ENCODE results near the gene IDS. TPM values are rescaled to one million over a fixed set of nuclear protein-coding genes. Genes with fewer than 3 reads are reported as not detected.
"Not testable (repeated sequence)": the region's sequence is repeated elsewhere in the genome, so short reads cannot be mapped to it uniquely, and the experiment has no call there.

IDS gene
- total RNA-seq, 2 donors from 2014 or later = 91.1 to 93.1 TPM

DNA sequence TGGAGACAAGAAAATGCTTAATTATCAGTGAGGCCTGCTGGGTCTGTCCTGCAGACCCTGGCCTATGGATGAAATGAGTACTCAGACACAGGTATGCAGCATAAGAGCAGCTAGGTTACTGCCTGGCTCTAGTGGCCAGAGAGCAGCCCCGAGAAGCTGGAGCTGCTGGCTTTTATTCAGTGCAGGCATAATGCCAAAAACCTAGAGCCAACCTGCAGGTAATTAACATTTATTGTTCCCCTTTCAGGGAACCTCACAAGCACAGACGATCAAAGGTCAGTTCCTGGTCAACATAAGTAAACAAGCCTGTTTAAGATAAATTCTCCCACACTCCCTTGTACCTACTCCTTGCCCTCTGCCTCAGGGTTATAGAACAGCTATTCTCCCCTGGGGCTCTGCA lies 13.3 kb downstream of the IDS start:
- H3K36me3 ChIP-seq = peaks cover 25% of the 10 kb centered on the region
- TF ChIP-seq CTCF (IDR thresholded peaks at IDR 0.05) = no peak
- no peaks in the 10 kb centered on the region for H3K9me3 ChIP-seq
- no peak for DNase-seq (ENCODE audit: low spot score)
- H3K27ac ChIP-seq = peak overlapping the region; percentile 54 to 73
- peaks cover 0 to 4% of the 10 kb centered on the region in 2 donors for H3K4me1 ChIP-seq
- H3K27me3 ChIP-seq = no peaks in the 10 kb centered on the region
- no peak overlapping the region for H3K4me3 ChIP-seq

DNA sequence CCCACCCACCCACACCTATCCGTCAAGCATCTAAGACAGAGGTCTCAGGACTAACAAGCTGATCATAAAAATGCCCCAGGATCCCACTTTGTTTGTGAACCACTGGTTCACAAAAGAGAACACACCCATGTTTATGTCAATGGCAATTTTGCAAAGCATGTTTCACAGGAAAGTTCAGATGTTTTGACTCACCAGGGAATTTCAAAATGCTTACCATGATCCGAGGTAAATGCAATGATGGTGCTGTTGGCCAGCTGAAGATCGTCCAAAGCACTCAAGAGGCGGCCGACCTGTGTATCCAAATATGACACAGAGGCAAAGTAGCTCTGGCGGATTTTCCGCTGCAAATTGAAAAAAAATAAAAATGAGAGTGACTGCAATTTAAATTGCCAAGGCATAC lies 15.0 kb downstream of the IDS start:
- Histone ChIP-seq H3K27me3 (no peaks in the 10 kb centered on the region), H3K27ac (peak overlapping the region; percentile 54 to 73)

DNA sequence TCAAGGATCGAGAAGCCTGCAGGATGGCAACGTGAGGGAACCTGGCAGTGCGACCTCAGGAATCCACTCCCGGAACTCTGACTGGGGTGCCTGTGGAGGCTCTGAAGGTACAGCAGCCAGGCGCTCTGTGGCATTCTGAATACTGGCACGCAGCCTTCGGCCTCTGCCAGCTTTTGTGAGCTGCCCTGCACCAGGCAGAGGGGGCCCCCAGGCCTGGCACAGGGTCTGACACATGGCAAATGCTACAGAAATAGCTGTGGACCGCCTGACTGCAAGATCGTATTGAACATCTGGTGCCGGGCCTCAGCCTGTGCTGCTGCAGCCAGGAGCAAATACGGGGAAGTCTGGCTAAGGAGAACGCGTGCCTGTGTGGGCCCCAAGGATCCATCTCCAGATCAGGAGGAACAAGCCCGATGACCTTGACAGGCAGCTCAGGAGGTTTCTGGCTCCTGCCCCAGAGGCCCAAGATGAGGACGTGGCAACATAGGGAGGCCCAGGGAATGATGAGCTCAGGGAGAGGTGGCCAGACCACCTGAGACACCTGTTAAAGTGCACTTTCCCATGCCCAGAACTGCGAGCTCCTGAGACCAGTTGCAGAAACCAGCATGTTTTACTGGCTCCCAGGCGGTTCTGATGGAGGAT lies 16.6 kb downstream of the IDS start:
- H3K36me3 ChIP-seq = peaks cover 19% of the 10 kb centered on the region
- not testable (repeated sequence) for H3K4me1 ChIP-seq; H3K27me3 ChIP-seq; H3K4me3 ChIP-seq; H3K9me3 ChIP-seq; DNase-seq (ENCODE audit: low spot score)
- peak overlapping the region; percentile 59 to 73 for H3K27ac ChIP-seq

More for the DNA sequence above, 15.0 kb downstream of the IDS start:
- peaks cover 0 to 4% of the 10 kb centered on the region in 2 donors for H3K4me1 ChIP-seq
- no peak for TF ChIP-seq CTCF (IDR thresholded peaks at IDR 0.05)
- H3K9me3 ChIP-seq = no peaks in the 10 kb centered on the region
- peaks cover 25% of the 10 kb centered on the region for H3K36me3 ChIP-seq
- H3K4me3 ChIP-seq = no peak overlapping the region
- no peak for DNase-seq (ENCODE audit: low spot score)

DNA sequence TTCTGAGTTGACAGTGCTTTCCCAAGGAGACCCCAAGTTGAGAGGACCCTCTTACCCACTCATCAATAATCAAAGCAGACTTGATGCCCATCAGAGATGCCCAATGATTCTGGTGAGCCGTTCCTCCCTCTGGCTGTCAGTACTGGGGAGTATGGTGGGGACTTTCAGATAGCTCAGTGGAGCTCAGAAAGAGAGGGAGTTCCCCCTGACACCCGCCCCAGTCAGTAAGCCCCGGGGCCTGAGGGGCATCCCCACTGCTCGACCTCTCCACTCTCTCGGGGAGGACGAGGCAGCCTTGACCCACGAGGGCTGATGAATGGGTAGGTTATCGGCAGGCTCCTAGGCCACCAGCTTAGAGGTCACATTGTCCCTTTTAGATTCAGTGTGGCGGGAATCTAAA lies 17.1 kb downstream of the IDS start:
- not testable (repeated sequence) for H3K4me1 ChIP-seq; H3K9me3 ChIP-seq; DNase-seq (ENCODE audit: low spot score); H3K4me3 ChIP-seq; H3K27me3 ChIP-seq; H3K27ac ChIP-seq
- peaks cover 19% of the 10 kb centered on the region for H3K36me3 ChIP-seq

- no peak for DNase-seq (ENCODE audit: low spot score)
- peaks cover 19% of the 10 kb centered on the region for H3K36me3 ChIP-seq
- H3K27ac ChIP-seq = no peak overlapping the region
Measured at GRCh38 chrX:149487292-149487691, 17.8 kb downstream of the IDS start.

GRCh38 chrX:149476513-149476912 lies 28.6 kb downstream of the IDS start:
- Histone ChIP-seq H3K9me3 (no peaks in the 10 kb centered on the region), H3K27ac (no peak overlapping the region), H3K27me3 (no peaks in the 10 kb centered on the region), H3K36me3 (no peaks in the 10 kb centered on the region), H3K4me1 (no peaks in the 10 kb centered on the region), H3K4me3 (no peak overlapping the region)
- TF ChIP-seq CTCF (IDR thresholded peaks at IDR 0.05) = no peak
- no peak for DNase-seq (ENCODE audit: low spot score)

More at GRCh38 chrX:149487292-149487691, 17.8 kb downstream of the IDS start:
- H3K27me3 ChIP-seq = no peaks in the 10 kb centered on the region
- H3K4me1 ChIP-seq = no peaks in the 10 kb centered on the region
- H3K9me3 ChIP-seq = no peaks in the 10 kb centered on the region
- H3K4me3 ChIP-seq = no peak overlapping the region
- TF ChIP-seq CTCF (IDR thresholded peaks at IDR 0.05) = peak in 1 of 2 donors; percentile 14

- H3K4me1 ChIP-seq = no peaks in the 10 kb centered on the region
- no peak for TF ChIP-seq CTCF (IDR thresholded peaks at IDR 0.05)
- H3K9me3 ChIP-seq = no peaks in the 10 kb centered on the region
- H3K4me3 ChIP-seq = no peak overlapping the region
- H3K27ac ChIP-seq = no peak overlapping the region
- H3K36me3 ChIP-seq = no peaks in the 10 kb centered on the region
- H3K27me3 ChIP-seq = no peaks in the 10 kb centered on the region
- no peak for DNase-seq (ENCODE audit: low spot score)
Measured at GRCh38 chrX:149473966-149474365, 31.1 kb downstream of the IDS start.

Data from right atrium auricular region (tissue), 2 donors.